B cell (primary cell): Measurements from ENCODE around the gene CFAP77. TPM values are rescaled to one million over a fixed set of nuclear protein-coding genes. Genes with fewer than 3 reads are reported as not detected.

Experiments used
- ATAC-seq: fragments of 200-7000 bp; cut with Tn5 transposase; one replicate; pipeline ENCODE4 v1.10.0; 2021; ENCODE audit warnings: low read depth, mild to moderate bottlenecking, moderate number of reproducible peaks, moderate library complexity
- CTCF ChIA-PET: fragments of 350-600 bp; sonication (Branson Sonifier 250); formaldehyde crosslinking; loops from one replicate; lab custom pipeline; 2021; ENCODE audit warnings: antibody characterized with exemption, inconsistent platforms; lab: Charles Lee
- POLR2A ChIA-PET: fragments of 350-600 bp; sonication (Branson Sonifier 250); formaldehyde crosslinking; loops from one replicate; lab custom pipeline; 2021; ENCODE audit warnings: antibody characterized with exemption; lab: Charles Lee
- DNase-seq: peaks from one replicate; pipeline ENCODE4 v3.0.0; 2013
- H2AFZ ChIP-seq: 2 replicates; pipeline ENCODE4 v1.6.1; 2012; ENCODE audit warnings: mild to moderate bottlenecking, low read depth, low read length; ENCODE audit not compliant: insufficient read depth, poor library complexity, severe bottlenecking
- H3K27ac ChIP-seq, 2 donors: 1 replicate in 1 of 2; 2 replicates in 1 of 2; pipeline ENCODE4 v1.5.1; 2012 to 2013; ENCODE audit warnings: low read length in 2 of 2, mild to moderate bottlenecking in 2 of 2, moderate library complexity in 1 of 2
- H3K27me3 ChIP-seq, 4 experiments: fragments of 200-600 bp in 1 of 4; sonication (generic) in 1 of 4; replicated peaks in 1 of 4; 1 replicate in 2 of 4; 2 replicates in 2 of 4; pipeline versions ENCODE4 v1.6.1 to v1.7.0; 2013 to 2016; ENCODE audit warnings: low read length in 3 of 4, mild to moderate bottlenecking in 2 of 4, mixed read lengths in 1 of 4, moderate library complexity in 1 of 4; ENCODE audit not compliant: insufficient read depth in 4 of 4, control insufficient read depth in 3 of 4; ENCODE audit errors: control extremely low read depth in 1 of 4
- H3K36me3 ChIP-seq, 2 experiments: replicated peaks in 1 of 2; 1 replicate in 1 of 2; 2 replicates in 1 of 2; pipeline versions ENCODE4 v1.6.1 to v1.7.1; 2013; ENCODE audit warnings: low read length in 1 of 2; ENCODE audit not compliant: insufficient read depth in 2 of 2, control insufficient read depth in 1 of 2; ENCODE audit errors: control extremely low read depth in 1 of 2, extremely low read depth in 1 of 2
- H3K4me1 ChIP-seq, 2 donors: fragments of 200-600 bp in 1 of 2; sonication (generic) in 1 of 2; 1 replicate in 1 of 2; 2 replicates in 1 of 2; pipeline versions ENCODE4 v1.5.1 to v1.6.1; 2013 to 2017; ENCODE audit warnings: low read length in 2 of 2; ENCODE audit not compliant: control insufficient read depth in 2 of 2, insufficient read depth in 2 of 2
- H3K4me2 ChIP-seq: replicated peaks from 2 replicates; pipeline ENCODE3; 2012; ENCODE audit warnings: mild to moderate bottlenecking, low read depth, low read length; ENCODE audit not compliant: poor library complexity, severe bottlenecking
- H3K4me3 ChIP-seq, 5 experiments: fragments of 200-600 bp in 1 of 5; sonication (generic) in 1 of 5; 1 replicate in 3 of 5; 2 replicates in 2 of 5; pipeline versions ENCODE4 v1.5.1 to v1.7.0; 2011 to 2016; ENCODE audit warnings: low read length in 4 of 5, mild to moderate bottlenecking in 4 of 5, low read depth in 2 of 5, control low read depth in 1 of 5, moderate library complexity in 1 of 5; ENCODE audit not compliant: insufficient read depth in 1 of 5; ENCODE audit errors: control extremely low read depth in 1 of 5, extremely low read depth in 1 of 5
- H3K79me2 ChIP-seq: fragments of 200-600 bp; sonication (generic); one replicate; pipeline ENCODE4 v1.6.0; 2016; ENCODE audit warnings: low read length; ENCODE audit not compliant: control insufficient read depth, insufficient read depth
- H3K9ac ChIP-seq: fragments of 200-600 bp; sonication (generic); 2 replicates; pipeline ENCODE4 v1.6.1; 2017; ENCODE audit warnings: mild to moderate bottlenecking, low read length, moderate library complexity
- H3K9me3 ChIP-seq, 3 donors: one replicate each; pipeline versions ENCODE4 v1.6.1 to v1.7.1; 2013; ENCODE audit warnings: low read length in 2 of 3; ENCODE audit not compliant: control insufficient read depth in 2 of 3, insufficient read depth in 1 of 3; ENCODE audit errors: control extremely low read depth in 1 of 3
- H4K20me1 ChIP-seq: 2 replicates; pipeline ENCODE4 v1.6.0; 2012; ENCODE audit warnings: mild to moderate bottlenecking, low read length; ENCODE audit not compliant: insufficient read depth, control insufficient read depth, poor library complexity, severe bottlenecking
- H3K27ac Mint-ChIP-seq: one replicate; pipeline ENCODE4 v1.8.0; 2021; ENCODE audit warnings: mixed read lengths
- H3K27me3 Mint-ChIP-seq: one replicate; pipeline ENCODE4 v1.8.0; 2021; ENCODE audit warnings: mixed read lengths
- H3K4me1 Mint-ChIP-seq: one replicate; pipeline ENCODE4 v1.8.0; 2021; ENCODE audit warnings: mixed read lengths
- H3K4me3 Mint-ChIP-seq: one replicate; pipeline ENCODE4 v1.8.0; 2021; ENCODE audit warnings: mixed read lengths
- H3K9me3 Mint-ChIP-seq: one replicate; pipeline ENCODE4 v1.8.0; 2022; ENCODE audit warnings: mixed read lengths; ENCODE audit not compliant: insufficient read depth
- CTCF ChIP-seq: fragments of 200-600 bp; IDR thresholded peaks from one replicate; pipeline ENCODE4 v1.8.0; 2022; ENCODE audit warnings: antibody characterized with exemption, mild to moderate bottlenecking
- EZH2 ChIP-seq: IDR thresholded peaks from 2 replicates; pipeline ENCODE4 v1.6.1; 2012; ENCODE audit warnings: borderline replicate concordance, low read depth, mild to moderate bottlenecking, moderate library complexity, low read length; ENCODE audit not compliant: insufficient read depth, poor library complexity, severe bottlenecking
- WGBS: methylation state at CpG from one replicate; pipeline ENCODE4 v1.1.5; 2013; ENCODE audit warnings: missing lambda C conversion rate; ENCODE audit not compliant: insufficient coverage; 5-methylcytosine and 5-hydroxymethylcytosine counted together
- intact Hi-C: fragments of 100-400 bp; cut with micrococcal nuclease; formaldehyde crosslinking; loops from one replicate; pipeline ENCODE4 v1.10.0; 2022
- polyA plus RNA-seq: library from polyadenylated mRNA; depleted of rRNA; stranded (reverse); fragments of >200 nt; gene quantifications from 2 replicates; pipeline ENCODE4 v1.2.3, GENCODE V29; 2012
- total RNA-seq, 2 donors: library from RNA; stranded (reverse); fragments of 120-200 nt in 1 of 2; gene quantifications; 1 replicate in 1 of 2; 2 replicates in 1 of 2; pipeline versions ENCODE4 v1.2.3 to v1.2.4, GENCODE V29; 2013 to 2022

Gene CFAP77
- total and polyA plus RNA-seq, 2 donors (not counting 1 experiment from before 2014, with no cell fraction given): not detected

DNA sequence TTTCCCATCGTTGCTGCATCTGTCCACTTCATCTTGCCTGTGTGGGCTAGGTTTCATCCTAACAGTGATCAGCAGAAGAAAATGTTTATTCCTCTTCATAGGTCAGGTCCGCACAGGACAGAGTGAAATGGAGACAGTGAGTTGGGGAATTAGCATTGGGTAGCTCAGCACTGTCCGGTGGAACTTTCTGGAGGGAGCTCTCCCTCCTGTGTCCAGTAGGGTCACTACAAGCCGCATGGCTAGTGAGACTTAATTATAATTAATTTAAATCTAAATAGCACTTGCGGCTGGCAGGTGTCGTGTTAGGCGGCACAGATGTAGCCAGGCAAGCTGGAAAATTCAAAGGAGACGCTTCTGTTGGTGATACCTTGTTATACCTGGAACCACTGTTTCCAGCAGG, 48.4 kb downstream of the CFAP77 start:
- Histone ChIP-seq H3K4me1 (no peaks in the 10 kb centered on the region), H3K4me2 (no peak overlapping the region), H3K9ac (no peak overlapping the region), H3K27ac (no peak overlapping the region), H3K4me3 (no peak overlapping the region), H3K79me2 (no peaks in the 10 kb centered on the region), H4K20me1 (no peaks in the 10 kb centered on the region), H3K27me3 (no peaks in the 10 kb centered on the region), H3K9me3 (peaks cover 0 to 4% (median 0%) of the 10 kb centered on the region in 3 donors), H2AFZ (no peak overlapping the region), H3K36me3 (no peaks in the 10 kb centered on the region)
- ATAC-seq (no peak), DNase-seq (no peak)
- CTCF ChIA-PET: no interaction called here
- H3K4me3 Mint-ChIP-seq: no peak overlapping the region
- no peaks in the 10 kb centered on the region for H3K4me1 Mint-ChIP-seq
- POLR2A ChIA-PET: no interaction called here
- TF ChIP-seq EZH2 (no peak), CTCF (no peak)
- H3K9me3 Mint-ChIP-seq: no peaks in the 10 kb centered on the region
- H3K27me3 Mint-ChIP-seq: peaks cover 6% of the 10 kb centered on the region
- intact Hi-C loops: no loop called here
- 95% methylated on average over 6 of the region's 8 CpGs for WGBS
- H3K27ac Mint-ChIP-seq: no peak overlapping the region

DNA sequence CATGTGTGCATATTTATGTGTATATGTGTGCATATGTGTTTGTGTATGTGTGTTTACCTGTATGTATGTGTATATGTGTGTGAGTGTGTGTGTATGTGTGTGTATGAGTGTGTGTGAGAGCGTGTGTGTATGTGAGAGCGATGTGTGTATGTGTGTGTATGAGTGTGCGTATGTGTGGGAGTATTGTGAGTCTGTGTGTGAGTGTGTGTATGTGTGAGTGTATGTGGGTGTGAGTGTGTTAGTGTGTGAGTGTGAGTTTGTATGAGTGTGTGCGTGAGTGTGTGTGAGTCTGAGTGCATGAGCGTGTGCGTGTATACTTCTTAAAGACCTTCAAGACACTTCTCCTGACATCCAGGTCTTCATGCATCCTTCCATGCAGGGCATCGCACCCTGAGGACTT, 49.6 kb downstream of the CFAP77 start:
- Mint-ChIP-seq H3K27ac (no peak overlapping the region), H3K27me3 (peaks cover 6% of the 10 kb centered on the region), H3K4me3 (no peak overlapping the region), H3K9me3 (no peaks in the 10 kb centered on the region), H3K4me1 (no peaks in the 10 kb centered on the region)
- Histone ChIP-seq H3K4me3 (no peak overlapping the region), H2AFZ (no peak overlapping the region), H3K27me3 (no peaks in the 10 kb centered on the region), H3K27ac (no peak overlapping the region), H3K79me2 (no peaks in the 10 kb centered on the region), H4K20me1 (no peaks in the 10 kb centered on the region), H3K4me2 (no peak overlapping the region), H3K9ac (no peak overlapping the region), H3K4me1 (no peaks in the 10 kb centered on the region), H3K9me3 (peaks cover 0 to 4% (median 0%) of the 10 kb centered on the region in 3 donors), H3K36me3 (no peaks in the 10 kb centered on the region)
- TF ChIP-seq EZH2 (no peak), CTCF (no peak)
- 98% methylated on average over 4 of the region's 7 CpGs for WGBS
- DNase-seq (no peak), ATAC-seq (no peak)
- intact Hi-C loops: no loop called here
- ChIA-PET CTCF (no interaction called here), POLR2A (no interaction called here)
